ENCODE results near the gene HJURP. TPM values are rescaled to one million over a fixed set of nuclear protein-coding genes. Genes with fewer than 3 reads are reported as not detected.

HJURP gene
- total and polyA plus RNA-seq, 4 donors, result 0.84 to 4.1 (median 2.0) TPM

DNA sequence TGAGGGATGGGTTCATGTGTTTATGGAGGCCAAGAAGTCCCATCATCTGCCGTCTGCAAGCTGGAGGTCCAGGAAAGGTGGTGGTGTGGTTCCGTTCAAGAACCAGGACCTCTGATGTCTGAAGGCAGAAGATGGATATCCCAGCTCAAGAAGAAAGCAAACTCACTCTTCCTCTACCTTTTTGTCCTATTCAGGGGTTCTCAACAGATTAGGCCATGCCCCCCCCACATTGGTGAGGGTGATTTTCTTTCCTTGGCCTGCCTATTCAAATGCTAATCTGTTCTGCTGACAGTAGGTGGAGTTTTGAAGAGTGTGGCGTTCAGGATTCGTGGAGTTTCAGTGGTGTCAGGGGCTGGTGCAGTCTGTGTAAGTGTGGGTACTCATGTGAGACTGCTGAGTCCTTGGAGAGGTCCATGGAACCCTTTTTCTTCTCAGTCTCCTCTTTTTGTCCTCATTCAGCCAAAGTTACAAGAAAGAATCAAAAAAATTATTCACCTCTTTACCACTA lies 8.0 kb upstream of the HJURP start:
- H3K36me3 ChIP-seq (ENCODE audit: control insufficient read depth in 4 of 4, insufficient read depth in 4 of 4, low read length in 4 of 4), result peaks cover 0 to 2% (median 0%) of the 10 kb centered on the region in 4 donors
- H3K9me3 ChIP-seq (ENCODE audit: control insufficient read depth in 4 of 4, insufficient read depth in 3 of 4, low read length in 3 of 4), result peaks cover 0 to 10% (median under 1%) of the 10 kb centered on the region in 4 donors
- no peak overlapping the region for H3K9ac ChIP-seq (ENCODE audit: insufficient read depth in 1 of 2, low read length in 2 of 2)
- H3K4me1 ChIP-seq (ENCODE audit: control insufficient read depth in 5 of 5, insufficient read depth in 5 of 5, low read length in 5 of 5), result no peaks in the 10 kb centered on the region
- TF ChIP-seq CTCF (IDR thresholded peaks at IDR 0.05; ENCODE audit: control extremely low read depth, extremely low read depth), result no peak
- no peak for ATAC-seq (ENCODE audit: insufficient read depth, low FRiP score)
- H3K4me3 ChIP-seq, result no peak overlapping the region
- 65 to 90% methylated on average over 4 of the region's 4 CpGs for WGBS, 2 donors
- DNase-seq, result no peak
- H3K27ac ChIP-seq (ENCODE audit: low read depth in 1 of 2, low read length in 1 of 2), result no peak overlapping the region
- no peaks in the 10 kb centered on the region for H3K27me3 ChIP-seq (ENCODE audit: control insufficient read depth in 3 of 3, insufficient read depth in 3 of 3, low read length in 2 of 3)

DNA sequence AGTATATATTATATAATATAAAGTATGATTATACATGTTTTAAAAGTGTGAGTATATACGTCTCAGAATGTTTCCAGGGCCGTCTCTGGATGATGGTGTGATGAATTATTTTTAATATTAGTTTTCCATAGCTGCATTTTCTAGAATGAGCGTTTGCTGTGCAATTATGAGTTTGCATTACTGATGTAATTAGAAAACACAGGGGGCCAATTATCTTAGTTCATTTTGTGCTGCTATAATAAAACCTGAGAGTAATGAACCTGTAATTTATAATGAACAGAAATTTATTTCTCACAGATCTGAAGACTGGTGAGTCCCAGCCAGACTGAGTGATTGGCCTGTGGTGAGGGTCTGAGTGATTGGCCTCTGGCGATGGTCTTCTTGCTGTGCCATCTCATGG lies 4.0 kb upstream of the HJURP start:
- H3K36me3 ChIP-seq (ENCODE audit: control insufficient read depth in 4 of 4, insufficient read depth in 4 of 4, low read length in 4 of 4), result no peaks in the 10 kb centered on the region
- no peak overlapping the region for H3K27ac ChIP-seq (ENCODE audit: low read depth in 1 of 2, low read length in 1 of 2)
- H3K27me3 ChIP-seq (ENCODE audit: control insufficient read depth in 3 of 3, insufficient read depth in 3 of 3, low read length in 2 of 3), result no peaks in the 10 kb centered on the region
- no peak overlapping the region for H3K4me3 ChIP-seq
- no peak overlapping the region for H3K9ac ChIP-seq (ENCODE audit: insufficient read depth in 1 of 2, low read length in 2 of 2)
- ATAC-seq (ENCODE audit: insufficient read depth, low FRiP score) (no peak), DNase-seq (no peak)
- peaks cover 3 to 11% (median 5%) of the 10 kb centered on the region in 5 donors for H3K4me1 ChIP-seq (ENCODE audit: control insufficient read depth in 5 of 5, insufficient read depth in 5 of 5, low read length in 5 of 5)
- WGBS, 2 donors, result 84 to 91% methylated on average over 4 of the region's 4 CpGs
- TF ChIP-seq CTCF (IDR thresholded peaks at IDR 0.05; ENCODE audit: control extremely low read depth, extremely low read depth), result no peak
- H3K9me3 ChIP-seq (ENCODE audit: control insufficient read depth in 4 of 4, insufficient read depth in 3 of 4, low read length in 3 of 4), result no peaks in the 10 kb centered on the region

GRCh38 chr2:233857511-233858141 lies 3.3 kb upstream of the HJURP start:
- H3K4me3 ChIP-seq, result no peak overlapping the region
- peaks cover 3 to 18% (median 8%) of the 10 kb centered on the region in 5 donors for H3K4me1 ChIP-seq (ENCODE audit: control insufficient read depth in 5 of 5, insufficient read depth in 5 of 5, low read length in 5 of 5)
- no peaks in the 10 kb centered on the region for H3K9me3 ChIP-seq (ENCODE audit: control insufficient read depth in 4 of 4, insufficient read depth in 3 of 4, low read length in 3 of 4)
- WGBS, 2 donors, result 23 to 43% methylated on average over 9 of the region's 9 CpGs
- no peak for TF ChIP-seq CTCF (IDR thresholded peaks at IDR 0.05; ENCODE audit: control extremely low read depth, extremely low read depth)
- no peak overlapping the region for H3K27ac ChIP-seq (ENCODE audit: low read depth in 1 of 2, low read length in 1 of 2)
- no peak for DNase-seq
- no peak for ATAC-seq (ENCODE audit: insufficient read depth, low FRiP score)
- no peak overlapping the region for H3K9ac ChIP-seq (ENCODE audit: insufficient read depth in 1 of 2, low read length in 2 of 2)
- H3K36me3 ChIP-seq (ENCODE audit: control insufficient read depth in 4 of 4, insufficient read depth in 4 of 4, low read length in 4 of 4), result no peaks in the 10 kb centered on the region
- no peaks in the 10 kb centered on the region for H3K27me3 ChIP-seq (ENCODE audit: control insufficient read depth in 3 of 3, insufficient read depth in 3 of 3, low read length in 2 of 3)
